Left colon (tissue), 2 donors: ENCODE data around the gene MROH2A. TPM values are rescaled to one million over a fixed set of nuclear protein-coding genes. Genes with fewer than 3 reads are reported as not detected.

Experiments used
- ATAC-seq: fragments of 200-7000 bp; cut with Tn5 transposase; one replicate; pipeline ENCODE4 v1.9.1; 2020; ENCODE audit warnings: mild to moderate bottlenecking, moderate library complexity
- DNase-seq, 2 donors: peaks; one replicate each; pipeline ENCODE4 v3.0.0-alpha.2; 2020
- intact Hi-C, 2 donors: fragments of 100-400 bp; cut with DNase I in 1 of 2; cut with micrococcal nuclease in 1 of 2; formaldehyde crosslinking; loops; one replicate each; pipeline versions ENCODE4 v1.11.2 to v1.14.0; 2022; cut with DNase I, micrococcal nuclease
- total RNA-seq, 2 donors: library from RNA; stranded (reverse); fragmentation: NEBNext Ultra II Directional; extraction: Animal tissue kit (Norgen Biotek cat#: 25700); gene quantifications; one replicate each; pipeline ENCODE4 v1.2.1, GENCODE V29; 2021
- donor health status: DM: no; HTN: no; CAD: no.
- donor health status: DM: yes; HTN: yes; CAD: no.

The MROH2A gene
- total RNA-seq, 2 donors from 2014 or later, result 0.24 TPM; not detected in 1

DNA sequence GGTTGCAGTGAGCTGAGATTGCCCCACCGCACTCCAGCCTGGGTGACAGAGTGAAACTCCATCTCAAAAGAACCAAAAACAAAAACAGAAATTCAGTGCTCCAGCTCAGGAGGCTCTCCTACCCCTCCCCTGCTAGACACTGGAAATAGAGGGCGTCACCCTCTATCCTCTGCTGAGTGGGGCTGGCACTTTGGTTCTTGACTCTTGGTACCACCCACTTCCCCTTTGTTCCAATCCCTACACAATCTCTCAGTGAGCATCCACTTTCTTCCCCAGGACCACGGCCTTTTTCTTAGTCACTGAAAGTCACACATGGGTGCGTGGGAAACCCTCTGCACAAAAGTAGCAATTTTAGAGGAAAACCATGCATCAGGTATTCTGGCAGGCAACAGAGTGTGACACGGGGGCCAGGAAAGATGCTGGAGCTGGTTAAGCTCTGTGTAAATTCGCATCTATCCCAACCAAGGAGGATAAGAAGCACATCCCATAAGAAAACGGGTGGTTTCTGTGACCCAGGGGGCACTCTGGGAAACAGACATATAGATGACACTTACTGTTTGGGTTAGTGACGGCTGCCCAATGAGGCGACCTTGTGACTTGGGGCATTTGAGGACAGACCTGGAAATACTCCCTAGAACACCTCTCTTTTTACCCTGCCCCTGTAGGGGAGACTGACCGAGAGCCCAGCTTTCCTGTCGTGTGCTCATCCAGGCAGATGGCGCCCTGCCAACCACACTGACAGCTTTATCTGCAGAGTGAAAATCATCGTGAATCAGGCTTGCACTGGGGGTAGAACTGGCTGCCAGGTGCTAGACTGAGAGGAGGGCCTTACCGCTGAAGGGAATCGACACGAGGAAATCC, 68.5 kb downstream of the MROH2A start:
- ATAC-seq, result no peak
- no peak for DNase-seq
- intact Hi-C loops, result no loop called here

DNA sequence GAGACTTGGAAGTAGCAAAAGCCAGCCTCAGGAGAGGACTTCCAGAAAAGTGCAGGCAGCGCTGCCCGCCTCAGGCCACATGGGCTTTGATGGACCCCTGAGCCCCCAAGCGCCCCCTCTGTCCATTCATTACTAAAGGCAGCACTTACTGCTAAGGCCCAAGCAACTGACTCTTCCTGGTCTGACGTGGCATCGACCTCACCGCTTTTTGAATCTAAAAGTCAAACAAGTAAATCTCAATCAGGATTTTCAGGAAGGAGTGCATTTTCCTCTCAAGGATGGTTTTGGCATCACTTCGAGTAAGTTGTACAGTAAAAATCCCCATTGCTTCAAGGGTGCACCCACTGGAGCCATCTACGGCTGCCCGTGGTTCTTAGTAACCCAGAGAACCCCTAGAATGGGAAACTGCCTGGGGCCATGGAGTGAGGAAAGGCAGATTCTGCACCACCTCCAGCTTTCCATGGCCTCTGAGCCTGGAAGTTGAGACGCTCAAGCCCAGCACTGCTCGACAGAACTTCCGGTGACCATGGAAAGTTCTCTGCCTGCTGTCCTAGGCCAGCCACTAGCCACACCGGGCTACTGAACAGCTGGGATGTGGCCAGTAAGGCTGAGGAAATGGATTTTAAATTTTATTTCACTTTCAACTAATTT, 69.2 kb downstream of the MROH2A start:
- ATAC-seq, result no peak
- DNase-seq, result no peak
- intact Hi-C loops, result no loop called here

DNA sequence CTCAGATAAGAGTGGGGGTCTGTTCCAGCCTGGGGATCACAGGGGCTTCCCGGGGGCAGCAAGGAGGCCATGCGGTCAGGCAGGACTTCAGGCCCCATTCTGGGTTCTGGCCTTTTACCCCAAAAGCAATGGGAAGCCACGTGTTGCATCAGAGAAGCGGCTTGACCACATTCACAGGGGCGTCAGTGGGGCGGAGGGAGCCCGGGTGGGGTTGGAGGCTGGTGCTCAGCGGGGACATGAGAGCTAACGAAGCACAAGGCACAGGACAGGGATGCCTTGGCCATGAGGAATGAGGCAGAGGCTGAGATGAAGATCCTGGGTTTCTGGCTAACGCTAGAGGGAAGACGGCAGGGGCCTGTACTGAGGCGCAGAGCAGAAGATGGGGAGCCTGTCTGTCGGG, 70.1 kb downstream of the MROH2A start:
- no peak for ATAC-seq
- intact Hi-C loops, result no loop called here
- DNase-seq, result no peak

DNA sequence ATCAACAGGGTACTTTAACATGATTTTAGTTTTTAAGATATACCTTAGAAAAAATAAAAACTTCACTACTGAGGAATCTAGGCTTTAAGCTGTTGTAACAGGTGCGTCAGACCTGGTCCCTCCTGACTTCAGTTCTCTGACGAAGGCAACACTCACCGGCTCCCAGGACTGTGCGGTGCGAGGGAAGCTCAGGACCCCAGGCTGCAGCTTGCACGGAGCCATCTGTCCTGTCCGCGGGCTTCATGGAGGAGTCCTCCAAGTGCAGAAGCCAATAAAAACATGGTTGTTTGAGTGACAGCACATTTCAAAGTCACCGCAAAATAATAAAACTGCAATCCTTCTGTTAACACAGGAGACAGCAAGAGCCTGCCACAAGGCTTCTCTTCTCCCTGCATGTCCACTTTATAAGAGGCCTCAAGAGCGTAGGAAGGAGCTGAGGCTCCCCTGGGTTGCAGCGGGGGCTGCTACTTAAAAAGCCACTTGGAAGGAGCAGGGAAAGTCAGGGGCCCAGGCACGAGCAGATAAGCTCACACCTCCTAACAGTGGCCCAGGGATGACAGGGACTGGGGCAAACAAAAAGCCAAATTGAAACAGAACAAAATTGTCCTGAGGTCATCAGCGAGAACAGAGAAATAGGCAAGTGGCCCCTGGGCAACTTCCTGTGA, 71.6 kb downstream of the MROH2A start:
- intact Hi-C loops, result no loop called here
- DNase-seq (no peak), ATAC-seq (no peak)

DNA sequence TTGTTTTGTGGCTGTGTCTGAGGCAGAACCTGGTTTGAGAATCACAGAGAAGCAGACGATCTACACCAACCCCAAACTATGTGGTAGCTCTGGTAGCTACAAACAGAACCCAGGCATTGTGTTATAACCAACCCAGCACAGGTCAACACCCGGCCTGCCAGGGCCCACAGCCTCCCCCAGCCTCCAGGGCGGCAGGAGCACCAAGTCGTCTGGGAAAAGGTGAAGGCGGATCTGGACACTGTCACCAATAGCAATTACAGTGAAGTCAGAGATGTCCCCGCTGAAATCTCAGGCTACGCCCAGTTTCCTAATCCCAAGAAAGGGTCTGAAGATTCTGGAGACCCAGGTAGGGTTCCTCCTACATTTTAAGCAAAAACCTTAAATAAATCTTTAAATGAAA, 72.6 kb downstream of the MROH2A start:
- DNase-seq, result no peak
- ATAC-seq, result no peak
- intact Hi-C loops, result no loop called here

DNA sequence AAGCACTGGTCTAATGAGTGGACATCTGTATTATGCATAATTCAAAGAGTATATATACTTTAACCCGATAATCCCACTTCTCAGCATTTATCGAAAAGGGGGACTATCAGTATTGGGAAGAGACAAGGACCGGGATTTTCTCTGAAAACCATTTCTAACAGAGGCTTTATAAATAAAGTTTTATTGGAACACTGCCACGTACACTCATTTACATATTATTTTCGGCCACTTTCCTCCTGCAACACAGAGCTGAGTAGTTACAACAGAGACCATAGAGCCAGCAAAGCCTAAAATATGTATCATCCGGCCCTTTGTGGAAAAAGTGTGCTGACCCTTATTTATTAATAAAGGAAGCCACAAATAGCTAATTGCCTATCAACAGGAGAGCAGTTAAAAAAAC, 73.0 kb downstream of the MROH2A start:
- intact Hi-C loops, result no loop called here
- no peak for ATAC-seq
- DNase-seq, result no peak

DNA sequence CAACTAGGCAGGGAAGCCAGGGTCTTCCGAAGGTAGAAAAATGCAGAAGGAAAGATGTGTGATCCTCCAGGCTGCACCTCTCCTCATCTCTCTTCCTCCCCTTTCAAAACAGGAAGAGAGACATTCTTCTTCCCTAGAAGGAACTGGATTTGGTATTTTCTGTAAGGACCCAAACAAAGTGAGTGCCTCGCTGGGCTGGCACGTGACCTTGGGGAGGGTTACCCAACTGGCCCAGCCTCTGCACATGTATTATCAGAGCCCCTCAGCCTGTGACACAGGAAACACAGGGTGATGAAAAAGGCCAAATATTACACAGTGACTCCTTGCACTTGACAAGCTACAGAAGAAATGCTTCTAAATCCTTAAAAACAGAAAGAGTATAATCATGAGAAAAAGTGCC, 73.9 kb downstream of the MROH2A start:
- ATAC-seq (no peak), DNase-seq (no peak)
- intact Hi-C loops, result no loop called here

DNA sequence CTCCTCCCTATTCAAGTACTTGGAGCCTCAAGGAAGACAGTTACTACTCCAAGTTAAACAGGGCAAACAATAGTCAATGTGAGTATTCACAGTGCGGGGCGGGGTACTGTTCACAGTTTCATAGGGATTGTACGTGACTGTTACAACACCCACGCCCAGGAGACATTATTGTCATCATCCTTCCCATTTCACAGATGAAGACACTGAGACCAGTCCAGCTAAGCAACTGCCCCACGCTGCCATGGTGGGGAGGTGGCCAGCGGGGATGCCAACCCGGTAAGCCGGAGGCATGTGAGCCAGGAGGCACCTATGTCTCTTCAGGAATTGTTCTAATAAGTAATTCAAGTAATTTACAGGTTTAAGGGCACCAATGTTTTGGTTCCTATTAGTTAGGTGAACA, 75.2 kb downstream of the MROH2A start:
- intact Hi-C loops, result no loop called here
- DNase-seq, result no peak
- no peak for ATAC-seq

DNA sequence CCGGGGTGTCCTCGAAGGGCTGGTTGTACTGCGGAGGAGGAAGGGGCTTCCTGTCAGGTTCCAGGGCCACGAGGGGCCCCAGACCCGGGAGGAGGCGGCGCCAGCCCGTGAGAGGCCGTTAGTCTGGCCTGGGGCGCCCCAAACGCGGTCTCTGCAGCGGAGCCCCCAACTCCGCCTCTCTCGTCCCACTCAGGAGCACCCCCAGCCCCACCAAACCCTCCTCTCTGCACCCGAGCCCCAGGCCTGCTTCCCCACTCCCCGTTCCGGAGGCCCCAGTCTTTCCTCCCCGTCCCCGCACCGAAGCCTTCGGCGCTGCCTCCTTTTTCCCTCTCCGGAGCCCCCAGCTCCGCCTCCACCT, 75.7 kb downstream of the MROH2A start:
- ATAC-seq (peak; percentile 3), DNase-seq (no peak)
- intact Hi-C loops, result no loop called here

DNA sequence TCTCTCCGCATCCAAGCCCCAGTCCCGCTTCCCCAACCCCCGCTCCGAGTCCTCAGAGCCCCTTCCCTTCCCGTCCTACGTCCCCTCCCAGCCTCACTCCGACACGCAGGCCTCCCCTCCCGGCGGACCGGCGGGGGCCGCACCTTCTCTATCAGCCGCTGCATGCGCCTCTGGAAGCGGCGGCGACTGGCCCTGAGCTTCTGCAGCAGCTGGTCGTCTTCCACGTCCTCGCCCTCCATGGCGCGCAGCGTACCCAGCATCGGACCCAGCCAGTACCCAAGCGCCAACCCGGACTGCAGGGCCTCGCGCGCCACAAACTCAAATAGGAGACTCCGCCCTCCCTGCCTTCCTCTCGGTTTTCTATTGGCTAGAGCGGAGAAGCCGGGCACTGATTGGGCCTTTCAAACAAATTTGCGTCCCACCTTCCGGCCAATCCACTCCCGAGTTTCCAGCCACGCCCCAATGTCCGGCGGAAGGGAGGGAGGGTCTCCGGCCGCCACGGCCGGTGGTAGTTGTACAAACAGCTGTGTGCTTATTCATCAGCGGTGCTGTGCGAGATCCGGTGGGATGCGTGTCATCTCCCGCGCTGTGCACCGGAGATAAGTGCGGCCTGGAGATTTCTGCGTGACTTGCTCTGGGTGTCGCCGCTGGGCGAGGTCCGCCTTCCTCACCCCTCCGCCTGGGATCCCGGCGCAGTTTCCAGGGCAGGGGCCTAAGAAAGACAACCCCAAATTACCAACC, 76.3 kb downstream of the MROH2A start, which contains the start of gene HJURP:
Gene HJURP, minus strand, starts transcription at position 295 of the 741 bp plus-strand sequence. Its CDS starts 35 bp downstream, at position 260.
- intact Hi-C loops, result no loop called here

DNA sequence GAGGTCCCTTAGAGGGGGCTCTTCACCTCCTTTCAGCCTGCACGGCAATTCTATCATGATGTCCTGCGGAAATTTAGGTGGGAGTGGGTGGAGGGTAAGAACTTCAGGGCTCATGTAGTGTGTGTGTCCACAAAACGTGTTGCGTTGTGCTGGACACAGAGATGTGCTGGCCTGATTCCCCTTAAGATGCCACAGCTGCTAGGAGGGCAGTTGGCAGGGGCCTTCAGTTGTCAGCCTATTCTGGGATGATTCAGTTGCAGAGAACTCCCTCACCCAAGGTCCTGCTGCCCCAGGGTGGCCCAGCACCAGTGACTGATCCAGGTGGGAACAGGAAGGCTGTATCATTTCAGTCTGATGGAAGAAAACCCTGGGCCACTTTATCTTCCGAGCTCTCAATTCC, 77.2 kb downstream of the MROH2A start:
- intact Hi-C loops, result no loop called here
- DNase-seq (no peak), ATAC-seq (no peak)

More for the DNA sequence above, 76.3 kb downstream of the MROH2A start, which contains the start of gene HJURP:
- ATAC-seq, result peak; percentile 96
- peak; percentile 92 for DNase-seq

DNA sequence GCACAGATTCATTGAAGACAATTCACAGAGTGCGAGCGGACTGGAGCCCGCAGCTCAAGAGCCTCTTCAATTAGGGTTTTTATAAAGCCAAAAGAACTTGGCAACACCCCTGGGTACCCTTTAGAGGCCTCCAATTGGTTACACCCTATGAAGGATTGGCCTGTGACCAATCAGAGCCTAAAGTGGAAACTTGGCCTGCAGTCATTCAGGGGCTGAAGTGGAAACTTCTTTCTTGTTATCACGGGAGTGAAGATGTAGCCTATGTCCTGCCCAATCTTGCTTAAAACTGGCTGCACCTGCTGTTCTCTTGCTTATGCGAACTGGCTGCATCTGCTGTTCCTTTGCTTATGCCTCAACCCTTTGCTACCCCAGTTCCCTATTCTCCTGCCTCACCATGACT, 78.1 kb downstream of the MROH2A start:
- ATAC-seq, result no peak
- no peak for DNase-seq
- intact Hi-C loops, result no loop called here

DNA sequence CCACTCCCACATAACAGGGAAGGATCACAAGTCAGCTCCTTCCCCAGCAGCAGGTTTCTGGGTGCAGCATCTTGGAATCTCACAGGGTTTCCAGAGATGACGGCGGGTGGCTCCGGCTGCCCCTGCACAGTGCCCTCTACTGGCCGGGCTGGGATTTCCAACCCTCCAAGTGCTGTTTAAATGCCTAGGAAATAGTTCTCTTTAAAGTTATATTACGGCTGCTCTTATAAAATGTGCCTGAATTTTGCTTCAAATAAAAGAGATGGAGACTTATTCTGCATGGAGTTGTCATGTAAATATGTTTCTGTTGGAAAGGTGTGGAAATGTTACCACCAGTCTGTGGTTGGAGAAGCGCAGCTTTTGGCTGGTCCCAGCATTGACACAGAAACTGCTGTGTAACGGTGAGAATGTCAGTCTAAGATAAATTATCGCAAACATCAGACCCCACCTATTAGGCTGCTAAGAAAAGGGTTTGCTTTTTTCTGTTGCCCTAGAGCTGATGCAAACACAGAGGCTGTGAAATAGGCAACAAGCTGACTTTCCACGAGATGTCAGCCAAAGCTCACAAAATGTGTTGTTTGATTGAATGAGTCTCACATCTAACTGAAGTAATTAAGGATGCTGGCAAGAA, 79.5 kb downstream of the MROH2A start:
- intact Hi-C loops, result no loop called here
- ATAC-seq (peak; percentile 47), DNase-seq (peak; percentile 43 to 72)

DNA sequence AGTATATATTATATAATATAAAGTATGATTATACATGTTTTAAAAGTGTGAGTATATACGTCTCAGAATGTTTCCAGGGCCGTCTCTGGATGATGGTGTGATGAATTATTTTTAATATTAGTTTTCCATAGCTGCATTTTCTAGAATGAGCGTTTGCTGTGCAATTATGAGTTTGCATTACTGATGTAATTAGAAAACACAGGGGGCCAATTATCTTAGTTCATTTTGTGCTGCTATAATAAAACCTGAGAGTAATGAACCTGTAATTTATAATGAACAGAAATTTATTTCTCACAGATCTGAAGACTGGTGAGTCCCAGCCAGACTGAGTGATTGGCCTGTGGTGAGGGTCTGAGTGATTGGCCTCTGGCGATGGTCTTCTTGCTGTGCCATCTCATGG, 80.2 kb downstream of the MROH2A start:
- ATAC-seq, result no peak
- intact Hi-C loops, result no loop called here
- no peak for DNase-seq

DNA sequence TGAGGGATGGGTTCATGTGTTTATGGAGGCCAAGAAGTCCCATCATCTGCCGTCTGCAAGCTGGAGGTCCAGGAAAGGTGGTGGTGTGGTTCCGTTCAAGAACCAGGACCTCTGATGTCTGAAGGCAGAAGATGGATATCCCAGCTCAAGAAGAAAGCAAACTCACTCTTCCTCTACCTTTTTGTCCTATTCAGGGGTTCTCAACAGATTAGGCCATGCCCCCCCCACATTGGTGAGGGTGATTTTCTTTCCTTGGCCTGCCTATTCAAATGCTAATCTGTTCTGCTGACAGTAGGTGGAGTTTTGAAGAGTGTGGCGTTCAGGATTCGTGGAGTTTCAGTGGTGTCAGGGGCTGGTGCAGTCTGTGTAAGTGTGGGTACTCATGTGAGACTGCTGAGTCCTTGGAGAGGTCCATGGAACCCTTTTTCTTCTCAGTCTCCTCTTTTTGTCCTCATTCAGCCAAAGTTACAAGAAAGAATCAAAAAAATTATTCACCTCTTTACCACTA, 84.2 kb downstream of the MROH2A start:
- intact Hi-C loops, result no loop called here
- DNase-seq (no peak), ATAC-seq (no peak)

DNA sequence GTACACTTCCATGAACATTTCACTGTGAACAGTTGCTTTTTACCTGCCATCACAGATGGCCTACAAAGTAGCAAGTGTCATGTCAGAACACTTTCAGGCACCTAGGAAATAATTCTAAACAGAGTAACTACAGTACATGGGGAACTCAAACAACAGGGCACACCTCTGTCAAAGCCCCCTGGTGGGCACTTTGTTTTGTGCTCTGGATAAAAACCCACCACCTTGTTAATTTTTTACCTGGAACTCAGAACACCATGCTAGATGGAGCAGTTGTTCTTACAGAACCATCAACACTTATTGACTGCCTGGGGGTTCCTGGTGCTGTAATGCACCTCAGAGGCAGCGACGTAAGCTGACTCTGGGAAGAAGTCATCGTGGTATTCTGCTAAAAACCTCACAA, 87.7 kb downstream of the MROH2A start:
- DNase-seq (no peak), ATAC-seq (no peak)
- intact Hi-C loops, result no loop called here

DNA sequence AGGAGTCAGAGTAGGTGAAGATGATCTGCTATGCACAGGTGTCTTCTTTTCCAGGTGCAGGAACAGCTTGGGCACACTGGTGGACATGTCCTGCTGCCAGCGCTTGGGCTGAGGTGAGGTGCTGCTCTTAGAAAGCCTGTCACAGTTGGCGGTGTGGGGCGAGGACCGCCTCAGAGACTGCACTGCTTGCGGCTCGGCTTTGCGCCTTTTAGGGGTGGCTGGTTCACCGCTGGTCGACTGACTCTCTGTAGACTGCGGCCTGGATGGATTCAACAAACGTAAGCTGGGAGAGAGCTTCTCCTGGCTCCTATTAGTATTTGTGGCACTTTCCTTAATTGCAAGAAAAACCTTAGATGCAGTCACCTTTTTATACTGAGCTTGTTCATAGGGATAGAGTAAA, 88.3 kb downstream of the MROH2A start:
- intact Hi-C loops, result no loop called here
- DNase-seq (no peak), ATAC-seq (no peak)

DNA sequence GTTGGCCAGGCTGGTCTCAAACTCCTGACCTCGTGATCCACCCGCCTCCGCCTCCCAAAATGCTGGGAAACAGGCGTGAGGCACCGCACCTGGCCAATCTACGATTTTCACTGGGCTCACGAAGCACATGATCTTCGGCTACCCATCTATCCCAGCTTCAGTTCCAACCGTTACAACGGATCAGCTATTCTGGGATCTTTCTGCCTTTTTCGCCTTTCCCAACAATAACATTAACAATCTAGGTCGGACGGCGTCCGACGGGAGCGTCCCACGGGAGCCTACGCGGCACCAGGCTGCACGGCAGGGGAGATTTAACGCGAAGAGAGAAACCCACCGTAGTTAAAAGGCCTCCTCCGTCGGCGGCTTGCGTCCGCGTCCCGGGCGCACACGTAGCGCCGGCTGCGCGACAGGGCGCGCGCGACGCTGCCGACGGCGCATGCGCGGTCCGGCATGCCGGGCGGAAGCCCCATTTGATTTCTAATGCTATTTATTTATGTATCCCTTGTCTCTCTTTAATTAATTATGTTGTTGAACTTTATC, 89.9 kb downstream of the MROH2A start, which contains the start of gene MSL3B:
Gene MSL3B, minus strand, starts transcription at position 394 of the 540 bp plus-strand sequence.
- ATAC-seq (peak; percentile 94), DNase-seq (peak in 1 of 2 donors; percentile 59)
- intact Hi-C loops, result no loop called here
